SK-N-MC (cell line): ENCODE data around the gene PHACTR3.

Experiments
- EZH2 ChIP-seq: fragments of 200-600 bp; sonication (generic); IDR thresholded peaks from one replicate; pipeline ENCODE4 v1.6.1; 2017; ENCODE audit warnings: antibody characterized with exemption
- POLR2AphosphoS5 ChIP-seq: IDR thresholded peaks from 2 replicates; pipeline ENCODE4 v1.6.1; 2012; ENCODE audit warnings: mild to moderate bottlenecking, low read depth, low read length, borderline replicate concordance

DNA sequence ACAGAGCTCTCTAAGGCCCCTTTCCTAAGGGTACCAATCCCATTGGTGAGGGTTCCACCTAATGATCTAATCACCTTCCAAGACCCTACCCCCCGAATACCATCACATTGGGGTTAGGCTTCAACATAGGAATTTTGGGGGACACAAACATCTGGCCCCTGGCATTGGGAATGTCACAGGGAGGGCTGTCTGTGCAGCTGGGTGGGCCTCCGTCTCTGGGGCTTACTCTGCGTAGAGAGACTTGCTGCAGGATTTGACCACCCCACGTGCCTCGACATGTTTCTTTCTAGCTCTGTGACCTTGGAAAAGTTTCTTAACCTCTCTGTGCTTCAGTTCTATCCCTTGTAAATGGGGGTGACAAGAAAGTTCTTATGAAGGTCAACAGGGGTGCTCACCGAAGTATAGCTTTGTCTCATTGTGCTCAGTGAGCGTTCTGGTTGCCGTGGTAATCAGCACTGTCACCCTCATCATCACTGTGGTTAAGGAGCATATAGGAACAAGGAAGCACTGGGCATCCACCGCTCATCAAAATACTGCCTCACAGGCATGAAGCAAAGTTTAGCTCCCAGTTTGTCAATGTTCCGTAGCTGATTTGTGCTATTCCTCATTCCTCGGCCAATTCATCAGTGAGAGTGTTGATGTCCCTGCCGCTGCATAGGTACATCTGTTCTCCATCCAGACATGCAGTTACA lies 176.3 kb downstream of the PHACTR3 start:
- TF ChIP-seq POLR2AphosphoS5 (no peak), EZH2 (no peak)
